Adrenal gland (tissue), 5 donors: ENCODE data around the gene ERBB4.

Experiments used
- POLR2A ChIP-seq, 2 donors: fragments of 450-650 bp; IDR thresholded peaks; one replicate each; pipeline ENCODE4 v1.6.1; 2017; ENCODE audit warnings: antibody characterized with exemption in 2 of 2, mild to moderate bottlenecking in 2 of 2, moderate library complexity in 1 of 2
- TF ChIP-seq, protein P1 (sequence below), 6 experiments: fragments of 450-650 bp in 4 of 6; fragments of 200-600 bp in 2 of 6; sonication (generic) in 1 of 6; IDR thresholded peaks; 1 replicate in 5 of 6; 2 replicates in 1 of 6; pipeline versions ENCODE4 v1.5.1 to v1.8.0; 2016 to 2021; ENCODE audit warnings: antibody characterized with exemption in 6 of 6, mild to moderate bottlenecking in 2 of 6, moderate library complexity in 1 of 6
- donor health status: DM: no; HTN: no; CAD: no.

GRCh38 chr2:211822686-211823335, 715.8 kb downstream of the ERBB4 start:
- TF ChIP-seq, protein P1, sequence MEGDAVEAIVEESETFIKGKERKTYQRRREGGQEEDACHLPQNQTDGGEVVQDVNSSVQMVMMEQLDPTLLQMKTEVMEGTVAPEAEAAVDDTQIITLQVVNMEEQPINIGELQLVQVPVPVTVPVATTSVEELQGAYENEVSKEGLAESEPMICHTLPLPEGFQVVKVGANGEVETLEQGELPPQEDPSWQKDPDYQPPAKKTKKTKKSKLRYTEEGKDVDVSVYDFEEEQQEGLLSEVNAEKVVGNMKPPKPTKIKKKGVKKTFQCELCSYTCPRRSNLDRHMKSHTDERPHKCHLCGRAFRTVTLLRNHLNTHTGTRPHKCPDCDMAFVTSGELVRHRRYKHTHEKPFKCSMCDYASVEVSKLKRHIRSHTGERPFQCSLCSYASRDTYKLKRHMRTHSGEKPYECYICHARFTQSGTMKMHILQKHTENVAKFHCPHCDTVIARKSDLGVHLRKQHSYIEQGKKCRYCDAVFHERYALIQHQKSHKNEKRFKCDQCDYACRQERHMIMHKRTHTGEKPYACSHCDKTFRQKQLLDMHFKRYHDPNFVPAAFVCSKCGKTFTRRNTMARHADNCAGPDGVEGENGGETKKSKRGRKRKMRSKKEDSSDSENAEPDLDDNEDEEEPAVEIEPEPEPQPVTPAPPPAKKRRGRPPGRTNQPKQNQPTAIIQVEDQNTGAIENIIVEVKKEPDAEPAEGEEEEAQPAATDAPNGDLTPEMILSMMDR (IDR thresholded peaks at IDR 0.05), result no peak
- no peak for TF ChIP-seq POLR2A (IDR thresholded peaks at IDR 0.05)
